PC-9 (cell line): Measurements from ENCODE around the gene ANKRD63. TPM values are rescaled to one million over a fixed set of nuclear protein-coding genes. Genes with fewer than 3 reads are reported as not detected.

ENCODE experiments used
- BruUV-seq: library from RNA; stranded (reverse); fragments of 400-500 nt; replicated peaks from 2 replicates; lab custom pipeline; 2021; lab: Mats Ljungman, UMichigan
- CTCF ChIA-PET: fragments of 300-600 bp; sonication (Branson Sonifier 250); formaldehyde crosslinking; loops from one replicate; lab custom pipeline; 2022; ENCODE audit warnings: antibody characterized with exemption; lab: Charles Lee
- POLR2A ChIA-PET: fragments of 300-600 bp; sonication (Branson Sonifier 250); formaldehyde crosslinking; loops from one replicate; lab custom pipeline; 2022; ENCODE audit warnings: antibody characterized with exemption; ENCODE audit not compliant: unreplicated experiment; lab: Charles Lee
- DNase-seq, 2 experiments: peaks; one replicate each; pipeline versions ENCODE4 v3.0.0 to v3.0.0-alpha.2; 2015 to 2022; ENCODE audit warnings: mixed read lengths in 1 of 2
- H2AFZ ChIP-seq: fragments of 200-600 bp; sonication (generic); 2 replicates; pipeline ENCODE4 v1.8.1; 2017; ENCODE audit warnings: antibody characterized with exemption
- H3F3A ChIP-seq: fragments of 200-600 bp; sonication (generic); 2 replicates; pipeline ENCODE4 v1.8.1; 2017; ENCODE audit warnings: antibody characterized with exemption, mild to moderate bottlenecking, low read depth; ENCODE audit not compliant: insufficient read depth
- H3K27ac ChIP-seq: fragments of 200-600 bp; sonication (generic); 2 replicates; pipeline ENCODE4 v1.6.1; 2016; ENCODE audit warnings: mixed run types
- H3K27me3 ChIP-seq: fragments of 200-600 bp; sonication (generic); 2 replicates; pipeline ENCODE4 v1.6.1; 2016; ENCODE audit warnings: low read depth, mixed run types; ENCODE audit not compliant: insufficient read depth
- H3K36me3 ChIP-seq: fragments of 200-600 bp; sonication (generic); 2 replicates; pipeline ENCODE4 v1.6.1; 2016; ENCODE audit warnings: low read depth, mixed run types
- H3K4me1 ChIP-seq: fragments of 200-600 bp; sonication (generic); replicated peaks from 2 replicates; pipeline ENCODE4 v1.6.1; 2016; ENCODE audit warnings: mixed run types; ENCODE audit not compliant: insufficient read depth
- H3K4me2 ChIP-seq: fragments of 200-600 bp; sonication (generic); 2 replicates; pipeline ENCODE4 v1.6.1; 2017; ENCODE audit warnings: mixed run types
- H3K4me3 ChIP-seq: fragments of 200-600 bp; sonication (generic); 2 replicates; pipeline ENCODE4 v1.6.1; 2016; ENCODE audit warnings: mixed run types
- H3K79me2 ChIP-seq: fragments of 200-600 bp; sonication (generic); 2 replicates; pipeline ENCODE4 v1.6.1; 2017; ENCODE audit warnings: low read depth, mixed run types
- H3K9me2 ChIP-seq: fragments of 200-600 bp; sonication (generic); 2 replicates; pipeline ENCODE4 v1.8.1; 2017; ENCODE audit warnings: mild to moderate bottlenecking; ENCODE audit not compliant: insufficient read depth
- H3K9me3 ChIP-seq: fragments of 200-600 bp; sonication (generic); 2 replicates; pipeline ENCODE4 v1.8.1; 2016; ENCODE audit warnings: low read depth; ENCODE audit not compliant: insufficient read depth
- H4K20me1 ChIP-seq: fragments of 200-600 bp; sonication (generic); 2 replicates; pipeline ENCODE4 v1.8.1; 2017; ENCODE audit not compliant: insufficient read depth
- EZH2 ChIP-seq: fragments of 200-600 bp; sonication (generic); IDR thresholded peaks from 2 replicates; pipeline ENCODE4 v1.8.0; 2017; ENCODE audit warnings: antibody characterized with exemption, low read depth
- intact Hi-C: fragments of 100-400 bp; cut with micrococcal nuclease; formaldehyde crosslinking; loops from one replicate; pipeline ENCODE4 v1.10.0; 2022; ENCODE audit not compliant: unreplicated experiment
- total RNA-seq: library from RNA; stranded (reverse); gene quantifications from 2 replicates; pipeline ENCODE4 v1.2.3, GENCODE V29; 2021
- TF ChIP-seq, protein P1 (sequence below): fragments of 200-600 bp; sonication (generic); conservative IDR thresholded peaks from 2 replicates; pipeline ENCODE4 v1.6.1; 2017; ENCODE audit warnings: mixed run types, antibody characterized with exemption, mild to moderate bottlenecking, moderate library complexity

Gene ANKRD63
- total RNA-seq, 1 experiment from 2014 or later, result not detected

DNA sequence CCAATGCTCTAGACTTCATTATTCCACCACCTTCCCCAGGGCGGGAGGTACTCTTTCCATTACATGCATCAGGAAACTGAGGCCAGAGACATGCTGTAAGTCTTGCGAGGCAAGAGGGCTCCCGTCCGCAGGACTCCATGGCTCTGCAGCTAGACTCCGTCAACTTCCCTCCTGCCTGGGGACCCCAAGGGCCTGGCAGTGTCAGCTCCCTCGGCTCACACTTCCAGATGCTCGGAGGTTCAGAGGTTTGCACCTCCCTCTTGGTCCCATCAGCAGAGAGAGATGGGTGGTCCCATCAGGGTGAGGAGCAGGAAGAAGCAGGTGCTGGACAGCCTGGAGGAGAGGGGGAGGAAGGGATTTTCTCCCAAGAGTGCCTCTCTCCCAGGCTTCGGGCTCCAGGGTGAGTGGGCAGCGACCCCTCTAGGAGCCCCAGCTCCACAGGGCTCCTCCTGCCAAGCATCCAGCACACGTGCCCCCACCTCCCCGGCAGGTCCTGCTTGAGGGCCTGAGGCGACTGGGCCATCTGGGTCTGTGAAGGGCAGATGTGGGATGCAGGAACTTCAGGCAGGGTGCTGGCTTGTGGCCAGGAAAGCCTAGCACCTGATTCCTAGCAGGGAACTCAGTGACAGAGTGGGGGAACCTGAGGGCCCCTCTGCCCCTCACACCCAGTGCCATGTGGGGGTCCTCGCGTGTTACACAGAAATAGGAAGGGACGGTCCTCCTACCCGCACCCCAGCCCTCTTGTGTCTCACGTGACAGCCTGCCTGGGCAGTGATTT lies 34.7 kb downstream of the ANKRD63 start:
- no peak for TF ChIP-seq EZH2
- TF ChIP-seq, protein P1, sequence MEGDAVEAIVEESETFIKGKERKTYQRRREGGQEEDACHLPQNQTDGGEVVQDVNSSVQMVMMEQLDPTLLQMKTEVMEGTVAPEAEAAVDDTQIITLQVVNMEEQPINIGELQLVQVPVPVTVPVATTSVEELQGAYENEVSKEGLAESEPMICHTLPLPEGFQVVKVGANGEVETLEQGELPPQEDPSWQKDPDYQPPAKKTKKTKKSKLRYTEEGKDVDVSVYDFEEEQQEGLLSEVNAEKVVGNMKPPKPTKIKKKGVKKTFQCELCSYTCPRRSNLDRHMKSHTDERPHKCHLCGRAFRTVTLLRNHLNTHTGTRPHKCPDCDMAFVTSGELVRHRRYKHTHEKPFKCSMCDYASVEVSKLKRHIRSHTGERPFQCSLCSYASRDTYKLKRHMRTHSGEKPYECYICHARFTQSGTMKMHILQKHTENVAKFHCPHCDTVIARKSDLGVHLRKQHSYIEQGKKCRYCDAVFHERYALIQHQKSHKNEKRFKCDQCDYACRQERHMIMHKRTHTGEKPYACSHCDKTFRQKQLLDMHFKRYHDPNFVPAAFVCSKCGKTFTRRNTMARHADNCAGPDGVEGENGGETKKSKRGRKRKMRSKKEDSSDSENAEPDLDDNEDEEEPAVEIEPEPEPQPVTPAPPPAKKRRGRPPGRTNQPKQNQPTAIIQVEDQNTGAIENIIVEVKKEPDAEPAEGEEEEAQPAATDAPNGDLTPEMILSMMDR, result no peak
- Histone ChIP-seq H2AFZ (no peak overlapping the region), H3K36me3 (no peaks in the 10 kb centered on the region), H3K79me2 (no peaks in the 10 kb centered on the region), H3K4me2 (no peak overlapping the region), H3K27me3 (no peaks in the 10 kb centered on the region), H3K4me3 (no peak overlapping the region), H4K20me1 (no peaks in the 10 kb centered on the region), H3K27ac (no peak overlapping the region), H3F3A (peaks cover 36% of the 10 kb centered on the region), H3K9me3 (no peaks in the 10 kb centered on the region), H3K9me2 (no peaks in the 10 kb centered on the region), H3K4me1 (peaks cover 37% of the 10 kb centered on the region)
- CTCF ChIA-PET, result no interaction called here
- intact Hi-C loops, result no loop called here
- POLR2A ChIA-PET, result no interaction called here
- DNase-seq, result no peak
- BruUV-seq, result no TSS peak

DNA sequence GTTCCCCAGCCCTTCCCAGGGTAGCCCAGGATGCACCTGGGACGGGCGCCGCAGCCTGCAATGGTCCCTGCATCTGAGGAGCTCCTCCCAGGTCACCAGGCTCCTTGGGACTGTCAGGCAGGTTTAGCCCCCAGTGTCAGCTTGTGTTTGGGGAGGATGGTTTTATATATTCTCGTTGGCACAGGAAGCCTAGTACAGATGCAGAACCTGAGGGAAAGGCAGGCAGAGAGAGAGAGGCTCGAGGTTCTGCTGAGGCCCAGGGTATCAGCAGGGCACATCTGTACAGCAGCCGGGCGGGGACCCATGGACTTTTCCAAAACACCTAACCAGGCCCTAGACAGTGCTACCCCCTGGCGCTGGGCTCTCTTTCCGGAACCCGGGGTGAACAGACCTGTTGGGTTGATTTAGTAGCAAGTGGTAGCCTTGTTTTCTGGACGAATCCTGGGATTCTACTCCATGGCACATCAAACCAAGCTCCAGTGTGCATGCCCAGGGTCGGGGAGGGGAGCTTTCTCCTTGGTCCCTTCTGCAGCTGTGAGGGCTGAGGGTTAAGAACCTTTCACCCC lies 35.4 kb downstream of the ANKRD63 start:
- no TSS peak for BruUV-seq
- H3K4me3 ChIP-seq, result no peak overlapping the region
- intact Hi-C loops, result no loop called here
- H3K36me3 ChIP-seq, result no peaks in the 10 kb centered on the region
- H3K9me3 ChIP-seq, result no peaks in the 10 kb centered on the region
- no peaks in the 10 kb centered on the region for H4K20me1 ChIP-seq
- no peaks in the 10 kb centered on the region for H3K27me3 ChIP-seq
- TF ChIP-seq, protein P1, result no peak
- no peak for TF ChIP-seq EZH2
- ChIA-PET CTCF (no interaction called here), POLR2A (no interaction called here)
- DNase-seq, result no peak
- no peak overlapping the region for H3K27ac ChIP-seq
- no peaks in the 10 kb centered on the region for H3K79me2 ChIP-seq
- peaks cover 37% of the 10 kb centered on the region for H3K4me1 ChIP-seq
- peaks cover 36% of the 10 kb centered on the region for H3F3A ChIP-seq
- H3K9me2 ChIP-seq, result no peaks in the 10 kb centered on the region
- H2AFZ ChIP-seq, result no peak overlapping the region
- H3K4me2 ChIP-seq, result no peak overlapping the region

DNA sequence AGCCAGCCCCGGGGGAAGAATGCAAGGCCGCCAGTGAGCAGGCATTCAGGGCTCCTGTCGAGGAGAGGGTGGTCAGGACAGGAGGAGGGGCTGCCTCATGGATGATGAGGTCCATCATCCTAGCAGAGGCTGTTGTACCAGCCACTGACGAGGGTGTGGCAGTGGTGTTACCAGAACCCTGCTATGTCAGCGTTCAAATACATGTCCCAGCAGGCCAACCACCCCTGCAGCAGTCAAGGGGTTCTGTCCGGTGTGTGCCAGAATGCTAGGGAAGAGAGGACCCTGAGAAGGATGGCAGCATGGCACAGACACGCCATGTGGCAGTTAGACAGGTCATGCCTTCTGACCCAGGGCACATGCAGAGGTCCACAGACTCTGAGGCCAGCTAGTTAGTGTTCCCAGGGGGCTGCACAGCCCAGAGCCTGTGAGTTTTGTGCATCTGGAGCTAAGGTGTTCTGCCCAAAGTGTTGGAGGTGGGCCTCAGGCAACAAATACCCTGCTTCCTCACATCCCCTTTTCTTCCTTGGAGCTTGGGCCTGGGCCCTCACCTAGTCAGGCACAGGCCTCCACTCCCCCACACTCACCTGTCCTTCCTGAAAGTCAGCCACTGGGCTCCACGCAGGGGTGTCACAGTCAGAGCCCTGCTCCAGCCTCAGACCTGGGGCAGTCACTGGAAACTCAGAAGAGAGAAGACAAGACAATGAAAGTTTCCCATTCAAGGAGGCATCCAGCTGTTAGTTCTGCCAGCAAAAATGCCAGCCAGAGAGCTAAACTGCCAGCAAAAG lies 36.2 kb downstream of the ANKRD63 start:
- CTCF ChIA-PET, result no interaction called here
- no peak overlapping the region for H3K4me2 ChIP-seq
- POLR2A ChIA-PET, result no interaction called here

More for the DNA sequence above, 36.2 kb downstream of the ANKRD63 start:
- no peak overlapping the region for H3K4me3 ChIP-seq
- H3K27me3 ChIP-seq, result no peaks in the 10 kb centered on the region
- no peaks in the 10 kb centered on the region for H3K79me2 ChIP-seq
- H3K4me1 ChIP-seq, result peaks cover 37% of the 10 kb centered on the region
- H3K9me3 ChIP-seq, result no peaks in the 10 kb centered on the region
- intact Hi-C loops, result no loop called here
- peaks cover 36% of the 10 kb centered on the region for H3F3A ChIP-seq
- no peak for DNase-seq
- no TSS peak for BruUV-seq
- H3K9me2 ChIP-seq, result no peaks in the 10 kb centered on the region
- H2AFZ ChIP-seq, result no peak overlapping the region
- H4K20me1 ChIP-seq, result no peaks in the 10 kb centered on the region
- TF ChIP-seq, protein P1, result no peak
- TF ChIP-seq EZH2, result no peak
- H3K27ac ChIP-seq, result no peak overlapping the region
- no peaks in the 10 kb centered on the region for H3K36me3 ChIP-seq
